ENCODE results near the gene FAM234A.

- TF ChIP-seq POLR2AphosphoS5 (IDR thresholded peaks at IDR 0.05; ENCODE audit: insufficient read depth in 1 of 2, low read depth in 1 of 2) (no peak), CTCF (IDR thresholded peaks at IDR 0.05) (no peak)
Observed at GRCh38 chr16:290015-290680, 55.5 kb downstream of the FAM234A start.

Measured in vagina (tissue), 2 donors.